Measurements from ENCODE around the gene PAPPA2.

The PAPPA2 gene

DNA sequence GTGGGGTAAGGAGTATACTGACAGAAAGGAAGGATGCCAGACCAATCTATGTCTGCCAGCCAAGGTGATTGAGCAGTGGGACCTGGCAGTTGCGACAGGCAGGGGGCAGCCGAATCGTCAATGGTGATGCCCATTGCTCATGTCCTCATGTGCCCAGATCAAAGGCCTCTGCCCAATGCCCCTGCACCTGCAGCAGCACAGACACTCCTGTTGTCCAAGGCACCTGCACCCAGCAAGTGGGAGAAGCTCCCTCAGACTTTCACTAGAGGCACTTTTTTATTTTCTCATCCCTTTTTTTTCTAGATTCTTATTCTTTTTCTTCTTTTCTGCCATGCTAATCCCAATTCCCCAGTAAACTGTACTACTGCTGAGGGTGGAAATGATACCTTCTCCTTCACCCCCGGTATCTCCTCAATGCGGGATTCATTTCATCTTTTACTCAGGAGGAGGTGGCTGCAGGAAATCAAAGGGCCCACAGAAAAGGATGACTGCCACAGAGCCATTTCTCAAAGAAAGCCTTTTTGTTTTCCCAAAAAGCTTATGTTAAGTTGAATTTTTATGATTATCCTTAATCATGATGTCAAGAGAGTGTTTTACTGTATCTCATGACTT lies 332.0 kb downstream of the PAPPA2 start:
- in situ Hi-C loops (cut with HindIII; ENCODE audit: low sequenced_read_pairs) = no loop called here

DNA sequence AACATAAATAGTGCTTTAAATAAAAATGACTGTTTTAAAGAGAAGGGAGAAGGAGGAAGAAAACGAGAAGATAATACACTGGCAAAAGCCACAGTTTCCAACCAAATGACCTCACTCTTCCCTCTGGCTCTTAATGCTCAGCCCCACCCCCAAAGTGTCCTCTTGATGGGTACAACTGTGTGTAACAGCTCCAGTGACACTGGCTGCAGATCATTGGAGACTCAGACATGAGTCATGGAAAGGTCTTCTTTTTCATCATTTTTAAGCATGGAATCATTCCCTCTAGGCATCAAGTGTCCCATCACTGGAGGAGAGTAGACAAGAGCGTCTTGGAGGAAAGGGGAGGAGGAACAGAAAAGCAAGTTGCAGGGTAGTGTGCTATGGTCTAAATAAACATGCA lies 333.0 kb downstream of the PAPPA2 start:
- in situ Hi-C loops (cut with HindIII; ENCODE audit: low sequenced_read_pairs) = no loop called here

- in situ Hi-C loops (cut with HindIII; ENCODE audit: low sequenced_read_pairs) = no loop called here
These were observed 333.6 kb downstream of the PAPPA2 start for GRCh38 chr1:176796583-176796982.

GRCh38 chr1:176799327-176799726 lies 336.4 kb downstream of the PAPPA2 start:
- in situ Hi-C loops (cut with HindIII; ENCODE audit: low sequenced_read_pairs) = no loop called here

- in situ Hi-C loops (cut with HindIII; ENCODE audit: low sequenced_read_pairs) = no loop called here
These were observed 338.1 kb downstream of the PAPPA2 start for GRCh38 chr1:176800978-176801513.

GRCh38 chr1:176801514-176802020 lies 338.6 kb downstream of the PAPPA2 start:
- in situ Hi-C loops (cut with HindIII; ENCODE audit: low sequenced_read_pairs) = no loop called here

GRCh38 chr1:176802316-176802715 lies 339.3 kb downstream of the PAPPA2 start:
- in situ Hi-C loops (cut with HindIII; ENCODE audit: low sequenced_read_pairs) = no loop called here

DNA sequence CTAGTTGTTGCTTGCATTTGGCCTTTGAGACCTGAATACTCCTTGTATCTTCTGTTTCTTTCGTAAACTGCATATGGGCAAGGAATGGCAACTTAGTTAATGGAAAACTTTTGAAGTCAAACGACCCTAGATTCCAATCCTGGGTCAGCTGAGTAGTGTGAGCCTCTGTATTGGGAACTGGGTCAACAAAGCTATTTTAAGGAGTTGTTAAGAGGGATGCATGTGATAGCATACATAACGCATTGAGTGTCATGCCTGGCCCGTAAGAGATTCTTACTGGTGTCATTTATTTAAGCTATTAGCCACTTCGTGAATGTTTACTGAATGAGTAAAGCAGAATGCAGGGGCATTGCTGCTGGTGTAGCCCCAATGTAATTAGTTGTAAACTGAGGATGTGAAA lies 340.1 kb downstream of the PAPPA2 start:
- in situ Hi-C loops (cut with HindIII; ENCODE audit: low sequenced_read_pairs) = no loop called here

GRCh38 chr1:176803596-176803995 lies 340.6 kb downstream of the PAPPA2 start:
- in situ Hi-C loops (cut with HindIII; ENCODE audit: low sequenced_read_pairs) = no loop called here

GRCh38 chr1:176809292-176809691 lies 346.3 kb downstream of the PAPPA2 start:
- in situ Hi-C loops (cut with HindIII; ENCODE audit: low sequenced_read_pairs) = no loop called here

DNA sequence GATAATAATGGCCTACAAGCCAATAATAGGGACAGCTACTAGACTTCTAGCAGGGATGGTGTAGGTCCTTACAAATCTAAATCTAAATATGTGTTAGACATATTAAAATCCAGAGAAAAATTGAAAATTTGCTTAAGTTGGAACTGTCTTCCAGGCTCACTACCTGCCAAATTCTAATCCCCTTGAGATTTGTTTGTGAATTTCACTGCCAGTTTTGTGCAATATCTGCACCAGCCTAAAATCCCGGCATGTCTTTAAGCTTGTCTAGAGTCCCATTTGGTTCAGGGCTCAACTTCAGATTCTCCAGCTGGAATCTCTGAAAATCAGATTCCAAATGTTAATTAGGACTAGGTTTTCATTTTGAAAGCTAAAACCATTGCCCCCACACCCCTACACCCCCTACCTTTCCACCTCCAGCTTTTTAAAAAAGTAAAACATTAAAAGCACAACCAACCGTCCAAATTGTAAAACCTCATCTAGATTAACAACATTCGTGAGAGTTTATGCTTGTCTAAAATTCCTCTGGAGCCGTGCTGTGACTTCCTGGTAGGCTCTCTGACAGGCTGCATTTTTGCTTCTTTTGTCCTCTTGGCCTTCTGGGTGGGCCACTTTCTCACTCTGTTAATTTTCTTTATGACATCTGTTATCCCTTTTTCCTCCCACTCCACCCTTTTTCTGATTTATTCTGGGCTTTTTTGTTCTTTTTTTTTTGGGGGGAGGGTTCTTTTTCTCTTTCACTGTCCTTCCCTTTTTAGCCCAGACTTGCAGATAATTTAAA lies 348.7 kb downstream of the PAPPA2 start:
- in situ Hi-C loops (cut with HindIII; ENCODE audit: low sequenced_read_pairs) = no loop called here

DNA sequence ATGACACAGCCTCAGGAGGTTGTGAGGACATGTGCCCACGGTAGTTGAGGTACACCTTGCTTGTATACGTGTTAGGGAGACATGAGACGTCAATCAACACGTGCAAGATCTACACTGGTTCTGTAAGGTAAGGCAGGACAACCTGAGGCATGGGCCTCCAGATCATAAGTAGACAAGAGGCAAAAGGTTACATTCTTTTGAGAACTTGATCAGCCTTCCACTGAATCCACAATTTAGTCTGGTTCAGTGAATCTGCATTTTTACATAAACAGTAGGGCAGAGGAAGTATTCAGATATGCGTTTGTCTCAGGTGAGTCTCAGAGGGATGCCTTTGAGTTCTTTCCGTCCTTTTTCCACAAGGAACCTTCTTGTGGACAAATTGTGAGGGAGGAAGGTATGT lies 352.6 kb downstream of the PAPPA2 start:
- in situ Hi-C loops (cut with HindIII; ENCODE audit: low sequenced_read_pairs) = no loop called here

DNA sequence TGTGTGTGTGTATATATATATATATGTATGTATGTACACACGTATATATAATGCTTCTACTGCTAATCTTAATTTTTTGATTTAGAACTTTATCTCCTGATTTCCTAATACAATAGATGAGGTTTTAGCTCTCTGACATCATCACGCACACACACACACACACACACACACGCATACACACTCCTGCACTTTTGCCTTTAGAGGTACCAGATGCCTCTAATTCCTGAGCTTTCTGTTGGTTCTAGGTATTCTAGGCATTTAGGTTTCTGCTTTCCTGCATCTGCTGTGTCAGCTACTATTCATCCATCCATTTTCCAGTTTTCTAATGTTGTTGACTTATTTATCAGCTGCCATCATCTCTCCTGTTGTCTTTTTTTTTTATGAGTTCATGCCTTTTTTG lies 353.3 kb downstream of the PAPPA2 start:
- in situ Hi-C loops (cut with HindIII; ENCODE audit: low sequenced_read_pairs) = no loop called here

- in situ Hi-C loops (cut with HindIII; ENCODE audit: low sequenced_read_pairs) = no loop called here
These were observed 357.5 kb downstream of the PAPPA2 start for GRCh38 chr1:176820391-176821031.

DNA sequence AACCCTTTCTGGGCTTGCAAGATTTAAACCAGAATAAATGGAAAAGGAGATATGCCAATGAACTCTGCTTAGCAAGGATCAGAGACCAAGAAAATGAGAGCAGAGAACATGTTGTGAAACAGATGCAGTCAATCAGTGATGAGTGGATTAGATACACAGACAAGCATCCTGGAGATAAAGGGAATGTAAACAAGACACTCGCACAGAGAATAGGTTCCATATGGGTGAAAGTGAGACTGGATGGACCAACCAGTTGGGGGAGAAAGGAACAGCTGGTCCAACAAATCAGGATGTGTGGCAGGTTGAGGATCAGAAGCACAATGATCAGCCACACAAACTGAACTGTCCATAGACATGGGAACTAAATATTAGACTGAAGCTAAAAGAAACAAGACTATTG lies 363.3 kb downstream of the PAPPA2 start:
- in situ Hi-C loops (cut with HindIII; ENCODE audit: low sequenced_read_pairs) = no loop called here

DNA sequence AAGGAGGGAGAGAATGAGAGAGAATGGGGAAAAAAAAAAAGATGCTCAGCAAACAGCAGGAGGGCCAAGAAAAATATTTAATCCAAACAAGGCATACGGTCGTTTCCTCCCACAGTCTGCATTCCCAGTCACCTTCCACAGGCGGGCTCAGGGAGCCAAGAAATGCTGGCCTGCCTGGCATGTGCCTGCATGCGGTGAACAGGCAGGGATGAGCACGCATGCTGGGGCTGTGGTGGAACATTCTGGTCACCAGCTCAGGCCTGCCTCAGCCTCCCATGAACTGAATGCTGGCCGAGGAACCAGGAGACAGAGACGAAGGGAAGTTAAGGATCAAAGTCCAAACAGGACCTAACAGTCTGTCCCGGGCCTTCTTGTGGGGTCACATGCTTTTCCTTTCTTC lies 366.3 kb downstream of the PAPPA2 start:
- in situ Hi-C loops (cut with HindIII; ENCODE audit: low sequenced_read_pairs) = no loop called here

- in situ Hi-C loops (cut with HindIII; ENCODE audit: low sequenced_read_pairs) = no loop called here
These were observed 368.2 kb downstream of the PAPPA2 start for GRCh38 chr1:176831150-176831549.

- in situ Hi-C loops (cut with HindIII; ENCODE audit: low sequenced_read_pairs) = no loop called here
These were observed 374.7 kb downstream of the PAPPA2 start for GRCh38 chr1:176837708-176838107.

GRCh38 chr1:176838276-176838995 lies 375.5 kb downstream of the PAPPA2 start:
- in situ Hi-C loops (cut with HindIII; ENCODE audit: low sequenced_read_pairs) = no loop called here

DNA sequence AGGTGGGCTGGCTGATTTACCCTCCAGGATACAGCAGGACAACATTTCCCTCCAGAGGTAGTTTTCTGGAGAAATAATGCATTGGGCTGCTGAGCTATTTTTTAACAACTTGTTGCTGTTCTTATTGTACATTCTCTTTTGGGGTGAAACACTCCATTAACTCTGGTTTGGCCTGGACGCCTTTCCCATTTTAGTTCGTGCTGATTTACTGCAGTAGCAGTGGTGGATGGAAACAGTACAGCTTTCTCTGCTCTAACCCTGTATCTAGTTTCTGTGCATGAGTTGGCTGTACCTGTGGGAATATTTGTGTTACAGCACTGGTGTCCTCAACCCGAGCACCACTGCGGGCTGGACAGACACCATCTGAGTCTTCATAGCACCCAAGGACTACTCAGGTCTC lies 376.2 kb downstream of the PAPPA2 start:
- in situ Hi-C loops (cut with HindIII; ENCODE audit: low sequenced_read_pairs) = no loop called here

DNA sequence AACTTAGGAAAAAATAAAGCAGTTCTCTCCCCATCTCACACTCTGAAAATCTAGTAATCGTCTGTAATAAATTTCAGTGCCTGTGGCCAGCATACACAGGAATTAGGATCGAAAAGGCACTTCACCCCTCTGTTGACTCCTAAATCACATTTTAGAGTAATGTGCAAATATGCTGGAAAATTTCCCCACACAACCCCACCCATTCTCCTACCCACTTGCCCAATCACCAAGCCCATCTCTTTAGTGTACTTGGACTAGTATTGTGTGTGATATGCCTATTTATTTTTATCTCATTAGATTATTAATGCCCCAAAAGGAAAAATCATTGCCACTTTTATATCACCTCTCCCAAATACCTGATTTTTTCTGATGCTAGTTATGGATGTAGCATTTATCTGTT lies 378.3 kb downstream of the PAPPA2 start:
- in situ Hi-C loops (cut with HindIII; ENCODE audit: low sequenced_read_pairs) = no loop called here

Data from endothelial cell of hepatic sinusoid (primary cell).